ENCODE data around the gene IGF2R.

GRCh38 chr6:160044687-160045086, 75.8 kb downstream of the IGF2R start:
- no peak for TF ChIP-seq CTCF (IDR thresholded peaks at IDR 0.05)
- TF ChIP-seq POLR2A (IDR thresholded peaks at IDR 0.05) = no peak

All from lower leg skin (tissue), 3 donors.